RWPE2 (cell line): ENCODE measurements around the gene PPP1R18.
"Not testable (repeated sequence)": the region's sequence is repeated elsewhere in the genome, so short reads cannot be mapped to it uniquely, and the experiment has no call there.

Experiments used
- ATAC-seq: fragments of 200-7000 bp; cut with Tn5 transposase; 3 replicates; pipeline ENCODE4 v1.9.1; 2021; ENCODE audit warnings: low read depth
- DNase-seq: peaks from one replicate; pipeline ENCODE4 v3.0.0-alpha.2; 2020; ENCODE audit warnings: low spot score
- H3K27ac ChIP-seq: fragments of 450-650 bp; 2 replicates; pipeline ENCODE4 v1.5.1; 2017; ENCODE audit warnings: mild to moderate bottlenecking; ENCODE audit not compliant: poor library complexity, severe bottlenecking
- H3K27me3 ChIP-seq: fragments of 250-450 bp; sonication (Bioruptor Pico); 2 replicates; pipeline ENCODE4 v1.5.1; 2021; ENCODE audit warnings: mild to moderate bottlenecking, moderate library complexity; ENCODE audit not compliant: insufficient read depth, poor library complexity, severe bottlenecking
- H3K36me3 ChIP-seq: fragments of 250-450 bp; sonication (Bioruptor Pico); 2 replicates; pipeline ENCODE4 v1.5.1; 2020; ENCODE audit warnings: low read depth, mild to moderate bottlenecking, moderate library complexity
- H3K4me1 ChIP-seq: fragments of 250-450 bp; sonication (Bioruptor Pico); 2 replicates; pipeline ENCODE4 v1.5.1; 2021; ENCODE audit warnings: mild to moderate bottlenecking, moderate library complexity; ENCODE audit not compliant: insufficient read depth, poor library complexity, severe bottlenecking
- H3K4me3 ChIP-seq: fragments of 250-450 bp; sonication (Bioruptor Pico); 2 replicates; pipeline ENCODE4 v1.5.1; 2021; ENCODE audit warnings: mild to moderate bottlenecking, moderate library complexity; ENCODE audit not compliant: severe bottlenecking
- H3K9me3 ChIP-seq: fragments of 250-450 bp; sonication (Bioruptor Pico); 2 replicates; pipeline ENCODE4 v1.5.1; 2021; ENCODE audit warnings: mild to moderate bottlenecking, moderate library complexity; ENCODE audit not compliant: severe bottlenecking
- TF ChIP-seq, protein P1 (sequence below): fragments of 450-650 bp; IDR thresholded peaks from one replicate; pipeline ENCODE4 v1.5.1; 2017; ENCODE audit warnings: mild to moderate bottlenecking, moderate library complexity; ENCODE audit not compliant: poor library complexity, severe bottlenecking

PPP1R18 gene

DNA sequence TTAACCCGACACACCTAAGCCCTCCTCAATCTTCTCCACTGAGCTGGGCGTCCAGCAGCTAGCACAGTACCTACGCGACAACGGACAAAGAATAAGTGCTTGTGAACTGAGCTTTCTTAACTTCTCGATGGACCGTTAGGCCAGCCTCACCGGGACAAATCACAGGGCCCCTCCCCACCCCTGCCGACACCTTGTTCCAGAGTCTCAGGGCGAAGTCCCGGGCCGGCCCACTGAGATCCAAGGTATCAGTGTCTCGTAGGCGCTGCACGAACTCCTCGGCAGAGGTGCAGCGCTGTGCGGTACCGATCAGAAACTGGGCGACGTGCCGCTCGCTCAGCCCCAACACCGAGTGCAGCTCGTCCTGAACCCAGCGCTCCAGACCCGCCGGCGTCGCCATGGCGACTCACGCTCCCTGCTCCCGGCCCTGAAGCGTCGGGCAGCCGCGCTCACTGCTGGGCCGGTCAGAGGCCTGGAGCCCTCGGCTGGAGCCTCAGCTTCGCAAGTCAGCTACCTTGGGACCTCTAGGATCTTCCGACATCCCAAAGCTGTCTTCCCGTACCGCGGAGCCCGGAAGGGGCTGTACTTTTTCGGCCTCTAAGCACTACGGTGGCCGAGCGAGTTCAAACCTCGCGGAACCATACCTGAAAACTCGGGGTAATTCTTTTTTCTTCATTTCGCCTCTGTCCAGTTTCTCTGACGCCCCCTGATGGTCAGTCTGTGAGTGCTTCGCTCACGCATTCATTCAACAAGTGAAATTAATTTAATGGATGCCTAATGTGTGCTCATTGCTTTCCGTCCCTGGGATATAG is 13.8 kb downstream of the PPP1R18 start, which contains the start of gene DHX16:
Gene DHX16, minus strand, starts transcription at position 562 of the 809 bp plus-strand sequence. Its CDS starts 165 bp downstream, at position 397.
- Histone ChIP-seq H3K27me3 (no peaks in the 10 kb centered on the region), H3K36me3 (peaks cover 45% of the 10 kb centered on the region), H3K27ac (peak within 1 kb of the TSS; percentile 44), H3K4me3 (peak within 1 kb of the TSS; percentile 76), H3K4me1 (peaks cover 4% of the 10 kb centered on the region), H3K9me3 (no peaks in the 10 kb centered on the region)
- TF ChIP-seq, protein P1, sequence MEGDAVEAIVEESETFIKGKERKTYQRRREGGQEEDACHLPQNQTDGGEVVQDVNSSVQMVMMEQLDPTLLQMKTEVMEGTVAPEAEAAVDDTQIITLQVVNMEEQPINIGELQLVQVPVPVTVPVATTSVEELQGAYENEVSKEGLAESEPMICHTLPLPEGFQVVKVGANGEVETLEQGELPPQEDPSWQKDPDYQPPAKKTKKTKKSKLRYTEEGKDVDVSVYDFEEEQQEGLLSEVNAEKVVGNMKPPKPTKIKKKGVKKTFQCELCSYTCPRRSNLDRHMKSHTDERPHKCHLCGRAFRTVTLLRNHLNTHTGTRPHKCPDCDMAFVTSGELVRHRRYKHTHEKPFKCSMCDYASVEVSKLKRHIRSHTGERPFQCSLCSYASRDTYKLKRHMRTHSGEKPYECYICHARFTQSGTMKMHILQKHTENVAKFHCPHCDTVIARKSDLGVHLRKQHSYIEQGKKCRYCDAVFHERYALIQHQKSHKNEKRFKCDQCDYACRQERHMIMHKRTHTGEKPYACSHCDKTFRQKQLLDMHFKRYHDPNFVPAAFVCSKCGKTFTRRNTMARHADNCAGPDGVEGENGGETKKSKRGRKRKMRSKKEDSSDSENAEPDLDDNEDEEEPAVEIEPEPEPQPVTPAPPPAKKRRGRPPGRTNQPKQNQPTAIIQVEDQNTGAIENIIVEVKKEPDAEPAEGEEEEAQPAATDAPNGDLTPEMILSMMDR, result peak; percentile 96
- peak; percentile 77 for ATAC-seq
- DNase-seq, result peak; percentile 95

DNA sequence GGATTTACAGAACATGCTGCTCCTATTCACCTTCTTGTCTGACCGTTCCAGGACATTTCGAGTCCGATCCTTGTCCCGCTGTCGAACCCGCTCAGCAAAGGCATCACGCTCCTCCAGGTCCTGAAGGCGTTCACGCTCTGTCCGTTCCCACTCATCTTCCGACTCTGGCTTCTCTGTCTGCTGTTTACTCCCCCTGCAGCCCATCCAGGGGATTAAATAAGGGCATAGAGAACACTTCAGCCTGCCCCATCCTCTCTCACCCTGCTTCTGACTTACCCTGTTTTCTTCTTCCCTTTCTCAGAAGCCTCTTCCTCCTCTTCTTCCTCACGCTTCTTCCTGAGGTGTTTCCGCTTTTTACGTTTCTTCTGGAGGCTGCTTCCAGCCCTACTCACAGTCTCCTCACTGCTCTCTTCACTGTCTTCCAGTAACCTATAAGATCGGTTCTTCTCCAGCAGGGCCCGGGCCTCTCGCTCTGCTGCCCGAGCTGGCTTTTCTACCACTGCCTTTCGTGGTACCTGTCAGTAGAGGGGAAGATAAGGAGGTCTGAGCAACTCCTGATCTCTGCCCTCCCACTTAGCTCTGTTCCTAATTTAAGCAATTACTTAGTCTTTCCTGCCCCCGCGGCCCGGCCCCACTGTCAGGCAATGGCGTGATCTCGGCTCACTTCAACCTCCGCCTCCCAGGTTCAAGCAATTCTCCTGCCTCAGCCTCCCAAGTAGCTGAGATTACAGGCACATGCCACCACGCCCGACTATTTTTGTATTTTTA is 15.5 kb downstream of the PPP1R18 start:
- H3K4me1 ChIP-seq, result peaks cover 4% of the 10 kb centered on the region
- DNase-seq (no peak), ATAC-seq (no peak)
- TF ChIP-seq, protein P1, result no peak
- no peaks in the 10 kb centered on the region for H3K27me3 ChIP-seq
- no peaks in the 10 kb centered on the region for H3K9me3 ChIP-seq
- no peak overlapping the region for H3K4me3 ChIP-seq
- H3K36me3 ChIP-seq, result peaks cover 43% of the 10 kb centered on the region
- no peak overlapping the region for H3K27ac ChIP-seq

DNA sequence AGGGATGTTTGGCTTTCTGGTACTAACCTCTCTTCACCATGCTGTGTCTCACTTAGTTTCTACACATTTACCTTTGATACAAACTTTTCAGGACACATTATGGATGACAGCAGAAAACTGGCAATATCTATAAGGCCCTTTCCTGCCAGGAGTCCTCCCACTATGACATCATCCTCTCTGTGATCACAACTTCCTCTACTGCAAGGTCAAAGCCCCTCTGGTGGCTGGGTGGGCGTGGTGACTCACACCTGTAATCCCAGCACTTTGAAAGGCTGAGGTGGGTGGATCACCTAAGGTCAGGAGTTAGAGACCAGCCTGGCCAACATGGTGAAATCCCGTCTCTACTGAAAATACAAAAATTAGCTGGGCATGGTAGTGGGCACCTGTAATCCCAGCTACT is 20.1 kb downstream of the PPP1R18 start:
- not testable (repeated sequence) for H3K27me3 ChIP-seq, DNase-seq, H3K9me3 ChIP-seq, H3K27ac ChIP-seq, ATAC-seq, H3K4me3 ChIP-seq, H3K4me1 ChIP-seq
- peaks cover 88% of the 10 kb centered on the region for H3K36me3 ChIP-seq

DNA sequence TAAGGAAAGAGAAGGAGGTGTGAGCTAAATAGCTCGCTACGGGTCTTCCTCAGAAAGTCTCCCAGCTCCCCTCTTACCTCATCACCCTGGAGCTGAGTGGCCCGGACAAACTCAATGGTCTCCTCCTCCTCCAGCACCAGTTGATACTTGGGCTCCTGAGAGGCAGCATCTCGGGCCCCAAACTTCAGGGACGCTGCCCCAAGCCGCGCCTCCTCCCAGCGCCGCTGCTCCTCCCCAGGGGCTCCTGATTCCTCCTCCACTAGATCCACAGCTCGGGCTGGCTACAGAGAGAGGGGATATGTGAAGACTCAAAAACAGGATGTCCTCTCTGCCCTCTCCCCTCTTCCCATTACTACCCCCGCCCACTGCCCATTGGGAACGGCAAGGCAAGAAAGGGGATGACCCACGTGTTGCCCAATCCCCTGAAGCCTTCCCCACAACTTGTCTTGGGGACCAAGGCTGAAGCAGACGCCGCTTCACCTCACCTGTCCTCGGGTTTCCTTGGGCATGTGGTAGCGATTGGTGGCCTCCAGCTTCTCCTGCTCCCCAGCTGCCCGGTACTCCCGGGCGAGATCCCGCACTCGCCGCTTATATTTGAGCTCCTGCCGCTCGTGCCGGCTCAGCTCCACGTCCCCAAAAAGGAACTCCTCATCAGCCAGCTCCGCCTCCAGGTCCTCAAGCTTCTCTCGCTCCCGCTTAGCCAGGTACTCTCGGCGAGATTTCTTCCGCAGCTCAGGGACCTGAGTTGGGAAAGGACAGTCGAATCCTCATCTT is 21.3 kb downstream of the PPP1R18 start:
- ATAC-seq, result no peak
- no peak overlapping the region for H3K27ac ChIP-seq
- no peaks in the 10 kb centered on the region for H3K4me1 ChIP-seq
- H3K4me3 ChIP-seq, result no peak overlapping the region
- TF ChIP-seq, protein P1, result no peak
- no peaks in the 10 kb centered on the region for H3K9me3 ChIP-seq
- no peaks in the 10 kb centered on the region for H3K27me3 ChIP-seq
- peaks cover 89% of the 10 kb centered on the region for H3K36me3 ChIP-seq
- no peak for DNase-seq

DNA sequence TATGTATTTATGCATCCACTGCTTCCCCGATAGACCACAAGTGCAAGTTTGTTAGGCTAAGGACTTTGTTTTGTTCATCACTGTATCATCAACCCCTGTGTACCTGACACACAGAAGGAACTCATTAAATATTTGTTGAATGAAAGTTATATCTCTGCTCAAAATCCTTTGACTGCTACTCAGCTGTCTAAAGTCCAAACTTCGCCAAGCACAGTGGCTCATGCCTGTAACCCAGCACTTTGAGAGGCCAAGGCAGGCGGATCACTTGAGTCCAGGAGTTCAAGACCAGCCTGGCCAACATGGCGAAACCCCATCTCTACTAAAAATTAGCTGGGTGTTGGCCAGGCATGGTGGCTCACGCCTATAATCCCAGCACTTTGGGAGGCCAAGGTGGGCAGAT is 28.5 kb downstream of the PPP1R18 start:
- not testable (repeated sequence) for H3K27me3 ChIP-seq, ATAC-seq, H3K4me3 ChIP-seq, H3K27ac ChIP-seq, H3K4me1 ChIP-seq, DNase-seq, H3K9me3 ChIP-seq
- peaks cover 92% of the 10 kb centered on the region for H3K36me3 ChIP-seq
